Stomach (tissue), 9 donors: Measurements from ENCODE around the gene ABCA1. TPM values are rescaled to one million over a fixed set of nuclear protein-coding genes. Genes with fewer than 3 reads are reported as not detected.
A peak's percentile ranks its signal among the peaks of the same experiment; 100 is the strongest.

ENCODE experiments used
- DNase-seq, 2 donors: peaks; one replicate each; pipeline versions ENCODE4 v3.0.0 to v3.0.0-alpha.2; 2013 to 2019
- H3K27ac ChIP-seq, 5 donors: fragments of 200-600 bp in 4 of 5; sonication (generic) in 4 of 5; one replicate each; pipeline ENCODE4 v1.5.1; 2013 to 2019; ENCODE audit warnings: mild to moderate bottlenecking in 1 of 5, moderate library complexity in 1 of 5
- H3K27me3 ChIP-seq, 3 donors: fragments of 200-600 bp; sonication (generic); one replicate each; pipeline ENCODE4 v1.5.1; 2017 to 2019; ENCODE audit warnings: mixed run types in 1 of 3
- H3K36me3 ChIP-seq, 4 donors: fragments of 200-600 bp; sonication (generic); 1 replicate in 3 of 4; 2 replicates in 1 of 4; pipeline ENCODE4 v1.5.1; 2016 to 2019
- H3K4me1 ChIP-seq, 4 donors: fragments of 200-600 bp; sonication (generic); one replicate each; pipeline ENCODE4 v1.5.1; 2016 to 2019
- H3K4me3 ChIP-seq, 4 donors: fragments of 200-600 bp; sonication (generic) in 3 of 4; one replicate each; pipeline ENCODE4 v1.5.1; 2016 to 2019; ENCODE audit warnings: mild to moderate bottlenecking in 1 of 4
- H3K9me3 ChIP-seq, 4 donors: fragments of 200-600 bp; sonication (generic); one replicate each; pipeline ENCODE4 v1.5.1; 2016 to 2019
- CTCF ChIP-seq, 7 experiments: fragments of 450-650 bp in 4 of 7; fragments of 200-600 bp in 3 of 7; sonication (generic) in 3 of 7; IDR thresholded peaks; one replicate each; pipeline ENCODE4 v1.5.1; 2016 to 2019; ENCODE audit warnings: antibody characterized with exemption in 7 of 7, control low read depth in 2 of 7, mild to moderate bottlenecking in 1 of 7
- EP300 ChIP-seq: sonication (generic); formaldehyde crosslinking; IDR thresholded peaks from one replicate; pipeline ENCODE4 v1.6.1; 2017; ENCODE audit warnings: antibody characterized with exemption
- POLR2A ChIP-seq, 4 donors: fragments of 450-650 bp; IDR thresholded peaks; one replicate each; pipeline ENCODE4 v1.6.1; 2016; ENCODE audit warnings: antibody characterized with exemption in 4 of 4, control low read depth in 2 of 4, mild to moderate bottlenecking in 1 of 4, moderate library complexity in 1 of 4
- POLR2AphosphoS5 ChIP-seq, 3 donors: sonication (generic); formaldehyde crosslinking; IDR thresholded peaks; one replicate each; pipeline ENCODE4 v1.6.1; 2016; ENCODE audit warnings: antibody characterized with exemption in 3 of 3
- WGBS, 5 donors: extraction: QIAGEN DNeasy Blood & Tissue Kit in 3 of 5; methylation state at CpG; one replicate each; pipeline versions ENCODE4 v1.1.5 to v1.1.7; 2013 to 2018; 5-methylcytosine and 5-hydroxymethylcytosine counted together
- intact Hi-C: fragments of 100-400 bp; cut with DNase I; formaldehyde crosslinking; loops from one replicate; pipeline ENCODE4 v1.15.1; 2023; ENCODE audit warnings: low total_unique reads
- polyA plus RNA-seq, 3 donors: library from polyadenylated mRNA; stranded (reverse); fragments of 200-250 nt; gene quantifications; one replicate each; pipeline ENCODE4 v1.2.3, GENCODE V29; 2013
- total RNA-seq, 5 donors: library from RNA; depleted of rRNA; stranded (reverse); fragments of >200 nt; gene quantifications; one replicate each; pipeline versions ENCODE4 v1.1.0 to v1.2.3, GENCODE V29; 2014 to 2016
- donor health status: healthy with polysubstance abuse.
- donor health status: Bipolar disorder and iron deficiency.
- donor health status: healthy.

Gene ABCA1
- total and polyA plus RNA-seq, 8 donors: 1.9 to 75.3 (median 18.4) TPM

- TF ChIP-seq EP300 (no peak), CTCF (IDR thresholded peaks at IDR 0.05) (no peak), POLR2A (IDR thresholded peaks at IDR 0.05) (no peak), POLR2AphosphoS5 (IDR thresholded peaks at IDR 0.05) (no peak)
- peaks cover 49 to 97% (median 72%) of the 10 kb centered on the region in 4 donors for H3K4me1 ChIP-seq
- H3K36me3 ChIP-seq: no peaks in the 10 kb centered on the region
- H3K27me3 ChIP-seq: no peaks in the 10 kb centered on the region
- no peaks in the 10 kb centered on the region for H3K9me3 ChIP-seq
- H3K27ac ChIP-seq: peak overlapping the region in 1 of 5 donors; percentile 13
- DNase-seq: no peak
- intact Hi-C loops: loop anchor here (10.0 kb wide), 1 partner anchor 48 kb away; no protein-coding TSS in a partner anchor
- 18 to 45% (median 33%) methylated on average over 3 of the region's 3 CpGs for WGBS, 5 donors
- no peak overlapping the region for H3K4me3 ChIP-seq
These were observed 15.3 kb downstream of the ABCA1 start for GRCh38 chr9:104912606-104913005.

DNA sequence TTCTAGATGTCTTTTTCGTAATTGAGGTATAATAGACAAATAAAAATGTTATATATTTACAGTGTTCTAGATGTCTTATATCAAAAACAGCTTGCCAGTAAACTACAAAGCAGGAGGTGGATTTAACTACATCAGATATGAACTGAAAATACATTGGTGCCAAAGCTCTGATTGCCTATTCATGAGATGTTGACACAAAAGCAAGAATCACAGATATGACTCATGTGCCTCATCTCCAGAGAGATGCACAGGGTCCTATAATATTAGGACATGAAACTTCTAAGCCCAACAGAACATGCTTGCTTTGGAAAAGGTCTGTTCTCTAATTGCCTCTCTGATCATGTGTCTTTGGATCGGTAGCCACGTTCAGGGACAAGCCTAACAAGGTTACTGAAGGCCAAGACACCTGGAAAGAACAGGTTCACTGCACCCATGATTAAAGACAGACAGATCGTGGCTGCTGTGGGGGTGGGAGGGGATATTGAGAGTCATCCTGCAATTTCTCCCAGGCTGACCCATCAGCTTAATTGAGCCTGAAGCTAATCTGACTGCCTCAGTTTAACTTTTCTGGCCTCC is 16.8 kb downstream of the ABCA1 start:
- 39 to 54% (median 46%) methylated on average over 4 of the region's 4 CpGs for WGBS, 5 donors

GRCh38 chr9:104907278-104907951 is 20.5 kb downstream of the ABCA1 start:
- WGBS, 5 donors: 62 to 77% (median 69%) methylated on average over 11 of the region's 11 CpGs
- Histone ChIP-seq H3K36me3 (peaks cover 0 to 15% (median 4%) of the 10 kb centered on the region in 4 donors), H3K4me1 (peaks cover 61 to 97% (median 80%) of the 10 kb centered on the region in 4 donors), H3K27me3 (no peaks in the 10 kb centered on the region), H3K4me3 (no peak overlapping the region), H3K9me3 (no peaks in the 10 kb centered on the region), H3K27ac (peak overlapping the region in 4 of 5 donors; percentile 67 to 84 (median 78))
- intact Hi-C loops: no loop called here
- peak in 1 of 2 donors; percentile 47 for DNase-seq
- TF ChIP-seq CTCF (IDR thresholded peaks at IDR 0.05) (no peak), POLR2A (IDR thresholded peaks at IDR 0.05) (no peak), EP300 (peak; percentile 54), POLR2AphosphoS5 (IDR thresholded peaks at IDR 0.05) (peak in 1 of 3 donors; percentile 44)

More for the DNA sequence above, 16.8 kb downstream of the ABCA1 start:
- TF ChIP-seq POLR2AphosphoS5 (IDR thresholded peaks at IDR 0.05): peak in 1 of 3 donors; percentile 9
- TF ChIP-seq CTCF (IDR thresholded peaks at IDR 0.05): no peak
- Histone ChIP-seq H3K4me1 (peaks cover 60 to 99% (median 81%) of the 10 kb centered on the region in 4 donors), H3K9me3 (no peaks in the 10 kb centered on the region), H3K27me3 (no peaks in the 10 kb centered on the region), H3K27ac (peak overlapping the region in 3 of 5 donors; percentile 3 to 49 (median 16)), H3K36me3 (no peaks in the 10 kb centered on the region), H3K4me3 (no peak overlapping the region)
- intact Hi-C loops: loop anchor here (10.0 kb wide), 1 partner anchor 46 kb away; no protein-coding TSS in a partner anchor
- no peak for DNase-seq

DNA sequence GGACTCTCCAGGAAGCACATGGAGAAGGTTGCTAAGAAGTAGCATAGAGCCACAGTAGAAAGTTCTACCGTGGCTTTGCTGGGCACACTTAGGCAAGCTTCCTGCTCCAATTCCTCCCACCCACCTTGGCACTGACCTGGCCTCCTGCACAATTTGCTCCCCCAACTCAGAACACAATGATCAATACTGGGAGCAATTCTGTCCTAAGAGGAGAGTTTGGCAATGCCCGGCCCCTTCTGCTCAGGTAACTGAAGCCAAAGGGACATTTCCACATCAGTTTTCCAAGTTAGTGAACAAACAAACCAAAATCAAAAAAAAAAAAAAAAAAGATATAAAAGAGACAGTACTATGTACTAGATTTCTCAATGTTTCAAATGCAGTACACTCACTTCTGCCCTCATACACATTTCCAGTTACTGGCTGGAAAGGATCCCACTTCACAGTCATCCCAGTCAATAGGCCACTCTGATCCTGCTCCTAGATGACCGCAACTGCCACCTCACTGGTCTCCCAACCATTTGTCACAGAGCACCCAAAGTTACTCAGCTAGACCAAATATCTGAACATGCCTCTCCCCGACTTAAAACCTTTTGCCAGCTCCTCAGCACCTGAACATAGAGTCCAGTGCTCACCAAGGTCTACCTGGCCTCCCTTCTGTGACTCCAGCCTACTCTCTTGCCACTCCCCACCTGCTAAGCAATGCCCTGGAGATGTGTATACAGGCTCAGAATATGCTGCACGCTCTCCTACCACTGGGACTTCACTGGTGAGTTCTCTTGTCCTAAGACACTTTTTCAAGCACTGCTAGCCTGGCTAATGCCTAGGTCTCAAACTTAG is 21.3 kb downstream of the ABCA1 start:
- Histone ChIP-seq H3K4me3 (no peak overlapping the region), H3K27ac (peak overlapping the region; percentile 6 to 84 (median 75)), H3K27me3 (no peaks in the 10 kb centered on the region), H3K9me3 (no peaks in the 10 kb centered on the region), H3K4me1 (peaks cover 56 to 94% (median 74%) of the 10 kb centered on the region in 4 donors), H3K36me3 (peaks cover 0 to 18% (median 7%) of the 10 kb centered on the region in 4 donors)
- WGBS, 5 donors: 74 to 82% (median 79%) methylated on average over 5 of the region's 5 CpGs
- intact Hi-C loops: no loop called here
- TF ChIP-seq CTCF (IDR thresholded peaks at IDR 0.05) (no peak), POLR2AphosphoS5 (IDR thresholded peaks at IDR 0.05) (peak in 1 of 3 donors; percentile 52)
- no peak for DNase-seq
